ENCODE data around the gene EXOC7.

Gene EXOC7

DNA sequence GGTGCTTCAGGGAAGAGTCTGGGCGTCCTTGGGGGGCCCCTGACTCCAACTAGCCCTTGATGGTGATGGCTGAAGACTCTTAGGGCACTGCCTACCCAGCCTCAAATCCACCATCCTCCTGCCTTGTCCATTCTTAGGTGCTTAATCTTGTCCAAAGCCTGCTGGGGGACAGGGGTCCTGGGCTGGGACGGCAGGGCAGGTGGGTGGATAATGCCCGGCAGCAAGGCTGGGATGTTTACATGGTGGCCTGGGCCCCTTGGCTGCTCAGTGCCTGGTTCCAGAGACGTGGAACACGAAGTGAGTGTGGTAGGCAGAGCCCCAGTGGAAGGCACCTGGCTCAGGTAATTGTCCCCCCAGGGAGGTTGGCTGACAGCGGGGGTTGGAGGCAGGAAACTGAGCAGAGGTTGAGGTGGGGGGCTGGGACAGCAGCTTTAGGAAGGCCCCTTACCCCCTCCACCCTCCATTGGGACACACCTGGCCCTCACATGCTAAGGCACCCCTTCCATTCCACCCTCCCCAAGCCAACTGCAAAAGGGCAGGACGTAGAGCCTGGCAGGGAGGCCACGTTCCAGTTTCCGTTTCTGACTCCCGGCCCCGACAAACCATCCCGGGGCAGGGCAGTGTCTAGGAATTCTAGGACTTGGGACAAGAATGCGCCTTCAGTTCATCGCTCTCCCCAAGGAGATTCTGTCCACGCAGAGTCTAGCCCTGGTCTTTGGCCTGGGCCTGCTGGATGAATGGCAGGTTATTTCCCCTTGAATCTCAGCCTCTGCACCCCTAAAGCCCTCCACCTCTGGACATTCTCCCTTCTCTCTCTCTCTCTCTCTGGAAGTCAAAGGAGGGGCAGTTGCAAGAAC lies 35.5 kb upstream of the EXOC7 start:
- FAIRE-seq = no peak

GRCh38 chr17:76138234-76138895 lies 34.8 kb upstream of the EXOC7 start:
- FAIRE-seq = no peak

DNA sequence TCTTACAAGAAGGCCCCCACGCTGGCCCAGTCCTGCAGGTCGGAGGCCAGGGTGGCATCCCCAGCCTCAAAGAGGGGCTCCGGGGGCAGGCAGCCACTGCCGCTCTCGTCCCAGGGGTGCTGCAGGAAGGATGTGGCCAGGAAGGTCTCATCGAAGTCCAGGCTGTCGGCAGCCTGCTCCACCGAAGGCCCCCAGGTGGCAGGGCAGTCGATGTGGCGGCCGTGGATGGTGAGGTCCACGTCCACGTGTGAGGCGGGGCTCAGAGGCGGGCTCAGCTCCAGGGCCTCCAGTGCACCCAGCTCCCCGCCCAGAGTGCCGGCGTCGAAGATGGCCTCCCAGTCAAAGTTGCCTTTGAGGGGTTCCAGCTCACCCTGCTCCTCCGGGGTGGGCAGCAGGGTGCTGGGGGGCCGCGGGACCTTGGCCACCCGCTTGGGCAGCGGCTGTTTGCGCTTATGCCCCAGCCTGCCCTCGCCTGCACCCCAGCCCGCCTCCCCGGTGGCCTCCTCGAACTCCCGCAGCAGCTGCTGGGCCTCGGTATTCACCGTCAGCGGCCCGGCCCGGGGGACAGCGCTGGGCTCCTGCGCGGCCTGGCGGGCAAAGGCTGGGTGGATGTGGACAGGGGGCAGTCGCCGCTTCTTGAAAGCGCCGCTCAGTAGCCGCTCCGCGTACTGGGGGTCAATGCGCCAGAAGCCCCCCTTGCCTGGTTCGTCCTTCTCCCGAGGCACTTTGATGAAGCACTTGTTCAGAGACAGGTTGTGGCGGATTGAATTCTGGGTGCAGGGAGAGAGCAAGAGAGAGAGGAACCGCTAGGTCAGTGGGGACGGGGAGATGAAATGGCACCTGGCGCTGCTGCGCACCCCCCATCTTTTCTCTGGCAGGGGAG lies 34.0 kb upstream of the EXOC7 start:
- FAIRE-seq = no peak

GRCh38 chr17:76137001-76137350 lies 33.4 kb upstream of the EXOC7 start:
- FAIRE-seq = no peak

DNA sequence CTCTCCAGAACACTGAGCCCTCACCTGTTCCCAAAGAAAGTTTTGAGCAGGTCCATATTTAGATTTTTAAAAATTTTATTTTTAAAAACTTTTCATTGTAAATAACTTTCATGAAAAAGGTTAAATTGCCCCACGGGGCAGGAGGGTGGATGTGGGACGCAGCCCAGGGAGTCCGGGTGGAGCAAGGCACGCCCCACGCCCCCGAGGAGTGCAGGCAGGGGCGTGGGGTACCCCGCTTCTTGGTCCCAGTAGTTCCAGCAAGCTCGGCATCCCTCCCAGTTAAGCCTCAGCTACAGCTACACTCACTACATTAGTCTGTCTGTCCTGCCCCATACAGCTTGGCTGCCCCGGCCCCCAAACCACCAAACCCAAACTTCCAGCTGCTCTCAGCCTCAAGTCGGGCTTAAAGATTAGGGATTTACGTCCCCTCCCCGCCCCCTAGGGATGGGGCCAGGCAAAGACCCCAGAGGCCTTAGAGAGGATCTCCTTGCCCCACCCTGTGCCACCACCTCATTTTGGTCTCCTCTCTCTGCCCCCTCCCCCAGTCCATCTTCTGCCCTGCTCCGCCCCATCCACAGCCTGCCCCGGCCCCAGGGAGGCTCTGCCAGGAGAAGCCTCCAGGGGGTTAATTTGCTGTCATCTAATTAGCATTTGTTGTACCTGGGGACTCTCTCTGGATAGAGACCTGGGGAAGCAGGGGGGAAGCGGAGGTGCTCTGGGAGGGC lies 32.9 kb upstream of the EXOC7 start:
- FAIRE-seq = no peak

DNA sequence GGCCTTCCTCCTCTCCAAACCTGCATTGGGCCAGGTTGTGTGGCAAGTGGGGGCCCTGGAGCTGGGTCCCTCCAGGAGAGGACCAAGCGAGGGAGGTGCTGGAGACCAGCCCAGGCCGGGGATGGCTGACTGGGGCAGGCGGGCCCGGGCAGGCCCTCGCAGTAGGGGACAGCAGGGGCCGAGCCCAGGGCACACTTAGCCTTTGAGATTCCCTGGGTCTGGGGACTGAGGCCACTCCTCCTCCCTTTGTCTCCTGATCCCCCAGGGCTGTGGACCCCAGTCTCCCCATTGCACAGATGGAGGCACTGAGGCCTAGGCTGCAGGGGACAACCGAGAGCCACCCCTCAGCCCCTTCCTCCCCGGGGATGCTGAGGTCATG lies 32.2 kb upstream of the EXOC7 start:
- FAIRE-seq = no peak

DNA sequence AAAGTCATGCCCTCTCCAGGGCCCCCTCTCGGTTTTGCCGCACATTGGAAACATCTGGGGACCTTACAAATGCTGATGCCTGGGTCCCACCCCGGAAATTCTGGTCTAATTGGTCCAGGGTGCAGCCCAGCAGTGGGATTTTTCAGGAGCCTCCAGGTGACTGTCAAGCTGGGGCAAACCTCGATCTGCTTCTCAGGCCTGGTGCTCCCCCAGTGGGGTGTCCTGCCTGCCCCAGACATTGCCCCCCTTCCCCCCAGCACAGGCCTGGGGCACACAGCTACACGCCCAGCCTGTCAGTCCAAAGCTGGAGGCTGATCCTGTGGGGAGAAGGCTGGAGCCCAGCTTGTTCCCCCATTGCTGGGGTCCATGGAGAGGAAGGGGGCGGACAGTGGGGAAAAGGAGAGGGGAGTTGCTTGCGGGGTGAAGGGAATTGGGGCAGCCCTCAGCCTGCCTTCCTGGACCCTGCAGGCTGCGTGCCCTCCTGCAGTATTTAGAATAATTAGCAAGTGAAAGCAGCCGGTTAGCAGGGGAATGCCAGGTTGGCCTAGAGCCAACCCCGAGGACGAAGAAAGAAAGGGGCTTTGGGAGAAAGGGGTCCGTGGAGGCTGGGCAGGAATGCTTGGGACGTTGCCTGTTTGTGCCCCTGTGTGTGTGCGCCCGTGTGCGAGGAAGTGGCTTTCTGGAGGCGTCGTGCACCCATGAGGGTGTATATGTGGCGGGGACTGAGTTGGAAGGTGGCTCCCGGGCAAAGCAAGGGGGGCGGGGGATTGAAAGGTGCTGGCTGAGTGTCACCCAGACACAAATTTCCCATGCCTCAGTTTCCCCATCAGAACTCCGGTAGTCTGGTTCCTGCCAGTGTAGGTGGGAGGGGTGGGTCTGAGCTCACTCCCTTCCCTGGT lies 31.6 kb upstream of the EXOC7 start:
- no peak for FAIRE-seq

DNA sequence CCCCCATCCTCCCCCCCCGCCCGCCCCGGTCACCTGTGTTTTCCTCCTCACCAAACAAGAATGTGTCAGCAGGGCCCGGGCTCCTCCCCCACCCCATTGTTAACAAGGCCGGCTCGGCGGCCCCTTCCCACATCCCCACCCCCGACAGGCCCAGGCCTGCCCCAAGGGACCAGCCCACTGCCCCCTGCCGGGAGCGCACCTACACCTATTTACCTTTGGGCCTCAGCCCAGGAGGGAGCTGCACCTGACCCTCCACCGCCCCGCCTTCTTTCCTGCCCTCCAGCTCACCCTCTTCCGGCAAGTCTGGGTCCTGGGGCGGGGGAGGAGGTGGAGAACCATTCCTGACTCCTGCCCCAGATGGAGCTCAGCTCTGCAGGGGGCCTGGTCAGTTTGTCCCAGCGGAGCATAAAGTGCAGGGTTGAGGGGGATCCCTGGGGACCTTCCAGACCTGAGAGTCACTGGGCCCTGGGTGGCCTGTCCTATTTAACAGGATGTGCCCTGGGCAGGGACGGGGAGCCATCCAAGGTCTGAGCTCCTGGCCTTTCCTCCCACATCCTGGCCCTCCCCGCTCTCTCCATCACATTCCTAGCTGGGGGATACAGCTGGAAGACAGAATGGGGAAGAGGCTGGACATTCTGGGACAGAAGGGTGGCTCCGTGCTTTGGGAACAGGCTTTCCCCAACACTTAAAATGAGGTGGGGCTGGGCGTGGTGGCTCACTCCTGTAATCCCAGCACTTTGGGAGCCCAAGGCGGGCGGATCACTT lies 29.2 kb upstream of the EXOC7 start:
- no peak for FAIRE-seq

DNA sequence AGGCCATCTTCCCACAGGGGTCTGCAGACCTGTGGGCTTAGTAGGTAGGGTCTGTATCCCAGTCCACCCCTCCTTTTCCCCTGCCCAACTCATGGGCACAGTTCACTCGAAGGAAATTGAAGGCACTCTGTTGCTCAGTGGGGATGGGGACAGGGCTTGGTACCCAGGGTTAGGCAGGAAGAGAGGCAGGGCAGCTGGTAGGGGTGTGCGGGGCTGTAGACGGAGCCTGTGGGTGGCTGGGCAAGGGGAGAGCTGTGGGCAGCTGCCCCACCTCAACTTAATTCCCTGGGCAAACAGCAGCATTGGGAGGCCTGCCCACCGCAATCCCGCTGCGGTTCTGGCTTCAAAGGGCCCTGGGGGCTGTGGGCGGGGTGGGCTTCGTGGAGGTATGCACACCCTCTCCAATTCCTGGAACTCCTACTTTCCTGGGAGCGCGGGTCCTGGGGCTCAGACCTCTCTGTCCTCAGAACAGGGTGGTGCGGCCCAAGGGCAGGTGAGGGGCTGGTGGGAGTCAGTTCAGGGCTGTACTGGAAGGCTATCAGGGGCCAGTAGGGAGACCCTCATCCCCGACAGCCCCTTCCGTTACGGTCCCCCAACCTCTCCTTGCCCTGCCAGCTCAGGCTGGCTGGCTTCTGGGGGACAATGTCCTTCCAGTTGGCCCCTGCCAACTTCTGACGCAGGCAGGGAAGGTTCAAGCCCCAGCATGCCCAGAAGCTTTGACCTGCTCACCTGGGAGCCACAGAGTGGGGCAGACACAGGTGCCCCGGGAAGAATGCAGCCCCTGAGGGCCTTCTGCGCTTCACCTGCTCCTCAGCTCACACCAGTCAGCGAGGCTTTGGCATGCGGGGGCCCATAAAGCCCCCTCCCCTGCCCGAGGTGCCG lies 28.3 kb upstream of the EXOC7 start:
- FAIRE-seq = no peak

DNA sequence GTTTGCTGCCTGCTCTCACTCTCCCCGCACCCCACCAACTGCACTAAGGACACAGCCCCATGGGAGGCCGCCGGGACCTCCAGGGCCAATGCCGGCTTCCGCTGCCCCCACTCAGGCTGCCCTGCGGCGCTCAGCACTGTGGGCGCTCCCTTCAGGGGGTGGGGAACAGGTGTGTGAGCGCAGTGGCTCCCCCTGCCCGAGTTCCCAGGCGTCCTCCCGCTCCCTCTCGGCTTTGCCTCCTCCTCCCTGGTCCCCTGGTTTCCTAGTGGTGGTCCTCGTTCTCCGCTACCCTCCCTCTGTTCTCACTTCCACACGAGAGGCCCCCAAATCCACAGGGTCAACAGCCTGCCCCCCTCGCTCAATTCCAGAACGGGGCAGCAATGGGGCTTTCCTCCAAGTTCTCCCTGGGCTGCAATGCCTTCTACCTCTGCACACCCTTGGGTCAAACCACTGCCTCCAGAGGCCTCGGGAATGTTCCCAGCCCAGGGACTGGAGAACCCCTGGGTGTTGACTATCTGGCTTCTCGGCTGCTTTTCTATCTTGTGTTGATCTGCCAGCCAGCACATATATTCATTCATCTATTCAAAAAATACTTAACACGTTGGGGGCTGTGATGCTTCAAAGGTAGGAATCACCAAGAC lies 27.6 kb upstream of the EXOC7 start:
- no peak for FAIRE-seq

DNA sequence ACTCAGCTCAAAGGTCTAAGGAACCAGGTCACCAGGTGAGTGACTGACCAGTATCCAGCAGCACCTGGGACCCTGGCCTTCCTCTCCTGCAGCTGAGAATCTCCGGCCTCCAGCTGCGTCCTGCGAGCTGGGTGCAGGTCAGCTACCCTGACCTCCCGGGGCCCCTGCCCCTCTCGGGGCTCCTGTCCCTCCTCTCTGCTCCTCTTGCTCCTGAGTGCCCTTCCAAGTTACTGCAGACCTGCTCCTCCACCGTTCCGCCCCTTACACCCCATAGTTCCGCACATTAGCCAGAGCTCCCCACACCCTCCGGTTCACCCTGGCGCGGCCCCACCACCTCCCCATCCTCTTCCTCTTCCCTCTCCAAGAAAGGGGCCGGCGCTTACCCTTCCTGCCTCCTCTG lies 26.9 kb upstream of the EXOC7 start:
- no peak for FAIRE-seq

- FAIRE-seq = no peak
Measured at GRCh38 chr17:76125922-76126321, 22.3 kb upstream of the EXOC7 start.

GRCh38 chr17:76125391-76125675 lies 21.7 kb upstream of the EXOC7 start:
- no peak for FAIRE-seq

- no peak for FAIRE-seq
Measured at GRCh38 chr17:76124582-76125390, 21.2 kb upstream of the EXOC7 start.

DNA sequence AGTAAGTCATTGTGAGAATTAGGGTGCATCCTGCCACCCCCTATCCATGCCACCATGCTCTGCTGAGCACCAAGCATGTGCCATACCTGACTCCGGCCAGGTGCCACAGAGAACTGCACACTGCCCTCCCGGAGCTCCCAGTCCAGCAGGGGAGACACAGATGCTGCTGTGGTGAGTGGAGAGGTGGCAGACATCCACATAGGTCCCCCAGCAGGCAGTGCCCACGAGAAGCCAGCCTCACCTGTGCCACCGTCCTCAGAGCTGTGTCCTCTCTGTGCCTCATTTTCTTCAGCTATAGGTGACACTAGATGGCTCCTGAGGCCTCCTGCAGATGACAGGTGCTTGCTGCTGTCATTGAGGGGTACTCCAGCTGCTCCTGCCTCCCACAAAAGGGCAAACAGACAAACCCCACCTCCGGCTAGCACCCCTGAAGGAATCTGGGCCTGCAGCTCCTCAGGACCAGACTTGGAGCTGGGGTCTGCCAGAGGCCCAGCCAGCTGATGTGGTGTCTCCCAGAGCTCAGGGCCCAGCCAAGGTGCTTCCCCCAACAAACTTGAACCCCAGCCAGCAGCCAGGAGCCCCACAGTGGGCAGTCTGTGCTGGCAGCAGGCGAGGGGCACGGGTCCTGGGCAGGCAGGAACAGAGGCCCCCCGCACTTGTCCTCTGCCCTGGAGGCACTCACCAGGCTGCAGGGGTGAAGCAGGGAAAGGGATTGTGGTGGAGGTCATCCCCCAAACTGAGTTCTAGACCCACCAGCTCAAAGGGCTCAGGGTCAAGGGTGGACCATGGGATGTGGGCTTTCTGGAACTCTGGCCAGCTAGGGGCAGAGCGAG lies 20.4 kb upstream of the EXOC7 start:
- no peak for FAIRE-seq

DNA sequence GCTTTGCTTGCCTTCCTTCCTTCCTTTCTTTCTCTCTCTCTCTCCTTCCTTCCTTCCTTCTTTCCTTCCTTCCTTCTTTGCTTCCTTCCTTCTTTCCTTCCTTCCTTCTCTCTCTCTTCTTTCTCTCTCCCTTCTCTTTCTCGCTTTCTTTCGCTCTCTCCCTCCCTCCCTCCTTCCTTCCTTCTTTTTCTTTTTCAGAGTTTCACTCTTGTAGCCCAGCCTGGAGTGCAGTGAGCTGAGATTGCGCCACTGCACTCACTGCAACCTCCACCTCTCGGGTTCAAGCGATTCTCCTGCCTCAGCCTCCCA lies 19.6 kb upstream of the EXOC7 start:
- FAIRE-seq = no peak

- no peak for FAIRE-seq
Measured at GRCh38 chr17:76122431-76123190, 19.0 kb upstream of the EXOC7 start.
